GM18873 (cell line): ENCODE measurements around the gene HERPUD1.
"Not testable (repeated sequence)": the region's sequence is repeated elsewhere in the genome, so short reads cannot be mapped to it uniquely, and the experiment has no call there.

Source experiments
- ATAC-seq: cut with Tn5 transposase; IDR thresholded peaks from one replicate; pipeline ENCODE4 v1.9.1; 2021; ENCODE audit warnings: mild to moderate bottlenecking, moderate library complexity, moderate number of reproducible peaks; ENCODE audit not compliant: unreplicated experiment, low FRiP score

HERPUD1 gene

GRCh38 chr16:56990407-56991286, 58.7 kb downstream of the HERPUD1 start:
- ATAC-seq: no peak

- ATAC-seq: not testable (repeated sequence)
Measured at GRCh38 chr16:56992431-56992830, 60.5 kb downstream of the HERPUD1 start.

- no peak for ATAC-seq
Measured at GRCh38 chr16:56993204-56993603, 61.3 kb downstream of the HERPUD1 start.

- ATAC-seq: no peak
Measured at GRCh38 chr16:56994311-56994710, 62.4 kb downstream of the HERPUD1 start.
